ENCODE data around the gene ACP2.

DNA sequence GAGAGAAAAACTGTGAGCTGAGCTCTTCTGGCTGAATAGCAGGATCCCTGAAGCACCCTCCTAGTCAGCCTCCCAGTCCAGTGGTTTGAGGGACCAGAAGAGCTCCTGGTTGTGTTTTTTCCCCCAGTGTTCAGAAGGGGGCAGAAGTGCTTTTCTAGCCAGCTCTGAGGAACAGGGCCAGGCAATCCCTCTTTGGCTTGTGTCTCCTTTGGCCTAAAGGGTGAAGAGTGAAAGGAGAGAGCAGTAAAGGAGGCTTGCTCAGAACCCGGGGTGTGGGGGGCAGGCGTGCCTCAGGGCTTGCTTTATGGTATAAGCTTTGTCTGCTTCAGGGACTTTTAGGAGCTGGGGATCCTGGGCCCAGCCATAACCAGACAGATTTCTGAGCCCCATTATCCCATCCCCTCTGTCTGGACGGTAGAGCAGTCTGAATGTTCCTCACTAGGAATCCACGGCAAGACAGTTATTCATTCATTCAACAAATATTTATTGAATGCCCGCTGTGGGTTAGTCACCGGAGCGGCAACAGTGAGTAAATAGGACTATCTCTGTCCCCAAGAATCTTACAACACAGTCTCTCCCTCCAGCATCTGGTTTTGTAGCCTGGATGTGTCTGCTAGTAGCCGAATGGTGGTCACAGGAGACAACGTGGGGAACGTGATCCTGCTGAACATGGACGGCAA lies 14.5 kb downstream of the ACP2 start:
- no peak for TF ChIP-seq POLR2AphosphoS5 (IDR thresholded peaks at IDR 0.05; ENCODE audit: low read depth, low read length)
- no peak for TF ChIP-seq POLR2A (IDR thresholded peaks at IDR 0.05; ENCODE audit: low read depth, low read length)
